OCI-LY7 (cell line): ENCODE results near the gene PNKP. TPM values are rescaled to one million over a fixed set of nuclear protein-coding genes. Genes with fewer than 3 reads are reported as not detected.
A peak's percentile ranks its signal among the peaks of the same experiment; 100 is the strongest.

ENCODE experiments used
- BruUV-seq: library from RNA; stranded (reverse); fragments of 400-500 nt; replicated peaks from 2 replicates; lab custom pipeline; 2021; lab: Mats Ljungman, UMichigan
- CTCF ChIA-PET: fragments of 300-600 bp; sonication (Branson Sonifier 250); formaldehyde crosslinking; loops from one replicate; lab custom pipeline; 2022; ENCODE audit warnings: antibody characterized with exemption; ENCODE audit not compliant: unreplicated experiment; lab: Charles Lee
- POLR2A ChIA-PET: fragments of 300-600 bp; sonication (Branson Sonifier 250); formaldehyde crosslinking; loops from one replicate; lab custom pipeline; 2022; ENCODE audit warnings: antibody characterized with exemption; lab: Charles Lee
- DNase-seq: peaks from one replicate; pipeline ENCODE4 v3.0.0-alpha.2; 2015; ENCODE audit warnings: low spot score
- H2AFZ ChIP-seq: fragments of 200-600 bp; sonication (generic), shearing (Covaris generic); 2 replicates; pipeline ENCODE4 v1.6.1; 2014; ENCODE audit warnings: mild to moderate bottlenecking, antibody characterized with exemption, low read length, moderate library complexity
- H3K27ac ChIP-seq: fragments of 200-600 bp; sonication (generic); 2 replicates; pipeline ENCODE4 v1.5.1; 2014; ENCODE audit warnings: mixed run types, low read depth, mild to moderate bottlenecking, moderate library complexity, low read length, inconsistent platforms; ENCODE audit not compliant: poor library complexity, severe bottlenecking
- H3K36me3 ChIP-seq: fragments of 200-600 bp; sonication (generic); 2 replicates; pipeline ENCODE4 v1.6.1; 2014; ENCODE audit warnings: mild to moderate bottlenecking, antibody characterized with exemption, low read length, moderate library complexity, mixed read lengths; ENCODE audit not compliant: insufficient read depth
- H3K4me1 ChIP-seq: fragments of 200-600 bp; sonication (generic); 2 replicates; pipeline ENCODE4 v1.5.1; 2014; ENCODE audit warnings: mild to moderate bottlenecking, low read length; ENCODE audit not compliant: insufficient read depth, poor library complexity, severe bottlenecking
- H3K4me2 ChIP-seq: fragments of 200-600 bp; sonication (generic); 2 replicates; pipeline ENCODE4 v1.6.1; 2014; ENCODE audit warnings: mild to moderate bottlenecking, low read length
- H3K4me3 ChIP-seq: fragments of 200-600 bp; sonication (generic); 2 replicates; pipeline ENCODE4 v1.5.1; 2014; ENCODE audit warnings: mild to moderate bottlenecking, low read depth, low read length; ENCODE audit not compliant: poor library complexity, severe bottlenecking
- H3K79me2 ChIP-seq: fragments of 200-600 bp; sonication (generic); 2 replicates; pipeline ENCODE4 v1.6.1; 2016; ENCODE audit warnings: low read depth, mild to moderate bottlenecking, low read length, moderate library complexity, mixed read lengths; ENCODE audit not compliant: insufficient read depth
- H3K9me2 ChIP-seq: fragments of 200-600 bp; sonication (generic); 2 replicates; pipeline ENCODE4 v1.6.1; 2016; ENCODE audit warnings: mild to moderate bottlenecking, low read length, mixed read lengths; ENCODE audit not compliant: insufficient read depth
- H3K9me3 ChIP-seq: fragments of 200-600 bp; sonication (generic); 2 replicates; pipeline ENCODE4 v1.6.1; 2014; ENCODE audit warnings: mild to moderate bottlenecking, mixed run types, low read length, mixed read lengths
- H4K20me1 ChIP-seq: fragments of 200-600 bp; sonication (generic); 2 replicates; pipeline ENCODE4 v1.6.1; 2014; ENCODE audit warnings: mild to moderate bottlenecking, antibody characterized with exemption, low read length, moderate library complexity, mixed read lengths; ENCODE audit not compliant: insufficient read depth
- CTCF ChIP-seq: fragments of 200-600 bp; sonication (generic); conservative IDR thresholded peaks from 2 replicates; pipeline ENCODE4 v1.5.1; 2014; ENCODE audit warnings: mild to moderate bottlenecking, antibody characterized with exemption, low read length, moderate library complexity, mixed read lengths
- EZH2phosphoT487 ChIP-seq: fragments of 200-600 bp; sonication (generic); IDR thresholded peaks from 2 replicates; pipeline ENCODE4 v1.6.1; 2018; ENCODE audit warnings: low read depth, borderline replicate concordance, mild to moderate bottlenecking, mixed run types, antibody characterized with exemption, low read length, moderate library complexity, mixed read lengths
- intact Hi-C: fragments of 100-400 bp; cut with micrococcal nuclease; formaldehyde crosslinking; loops from one replicate; pipeline ENCODE4 v1.10.0; 2022; ENCODE audit not compliant: unreplicated experiment
- total RNA-seq, 2 experiments: library from RNA; depleted of rRNA in 1 of 2; stranded (reverse); fragments of >200 nt in 1 of 2; shearing (Covaris generic) in 1 of 2; gene quantifications; 2 replicates each; pipeline ENCODE4 v1.2.3, GENCODE V29; 2014 to 2022

PNKP gene
- total RNA-seq, 2 experiments from 2014 or later: 90.9 to 118 TPM

GRCh38 chr19:49906879-49907564 is 39.6 kb upstream of the PNKP start:
- peaks cover 51% of the 10 kb centered on the region for H3K4me1 ChIP-seq
- H3K79me2 ChIP-seq: peaks cover 13% of the 10 kb centered on the region; the same call in 1 of the 2 replicates
- H3K27ac ChIP-seq: peak overlapping the region; percentile 12
- H3K9me2 ChIP-seq: no peaks in the 10 kb centered on the region
- intact Hi-C loops: no loop called here
- CTCF ChIA-PET: no interaction called here
- POLR2A ChIA-PET: interaction anchor here (1.3 kb wide), 1 partner anchor 23 kb away, joined by 3 read pairs; the partner anchor contains the start of gene NUP62
- no peak overlapping the region for H3K4me3 ChIP-seq
- peaks cover 10% of the 10 kb centered on the region; the same call in 1 of the 2 replicates for H4K20me1 ChIP-seq
- BruUV-seq: TSS peak; percentile 78
- DNase-seq: no peak
- no peaks in the 10 kb centered on the region for H3K9me3 ChIP-seq
- H3K36me3 ChIP-seq: peaks cover 63% of the 10 kb centered on the region
- peak overlapping the region; percentile 9; the same call in 1 of the 2 replicates for H3K4me2 ChIP-seq
- TF ChIP-seq EZH2phosphoT487 (no peak), CTCF (no peak)
- H2AFZ ChIP-seq: no peak overlapping the region

DNA sequence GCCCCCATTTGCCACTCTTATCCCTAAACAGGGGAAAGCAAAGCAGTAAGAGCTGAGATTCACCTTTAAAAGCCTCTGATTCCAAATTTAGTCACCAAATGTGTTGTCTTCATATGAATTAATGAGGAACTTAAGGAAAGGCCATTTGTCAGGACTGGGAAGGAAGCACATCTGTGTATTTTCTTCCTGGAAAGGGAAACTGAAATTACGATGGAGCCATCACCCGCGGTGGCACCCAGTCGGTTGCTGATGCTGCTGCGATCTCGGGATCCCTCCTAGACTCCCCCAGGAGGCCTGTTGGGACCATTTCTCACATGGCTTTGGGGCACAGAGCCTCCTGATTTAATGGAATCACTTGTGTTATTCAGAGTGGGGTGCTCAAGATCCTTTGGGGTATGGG is 36.8 kb upstream of the PNKP start:
- H3K4me2 ChIP-seq: no peak overlapping the region

More for the DNA sequence above, 36.8 kb upstream of the PNKP start:
- Histone ChIP-seq H3K4me1 (peaks cover 45% of the 10 kb centered on the region), H3K9me2 (no peaks in the 10 kb centered on the region), H2AFZ (no peak overlapping the region), H3K4me3 (no peak overlapping the region), H3K9me3 (no peaks in the 10 kb centered on the region), H3K79me2 (no peaks in the 10 kb centered on the region), H3K27ac (no peak overlapping the region), H3K36me3 (peaks cover 36% of the 10 kb centered on the region), H4K20me1 (0 out of 2 replicates have a peak, but pooled peaks cover 4% of the 10 kb centered on the region)
- ChIA-PET CTCF (no interaction called here), POLR2A (no interaction called here)
- BruUV-seq: no TSS peak
- TF ChIP-seq EZH2phosphoT487 (no peak), CTCF (no peak)
- intact Hi-C loops: no loop called here
- DNase-seq: no peak
